ENCODE results near the gene CRB1.

Gene CRB1

GRCh38 chr1:197285526-197286205, 17.6 kb downstream of the CRB1 start:
- ChIA-PET POLR2A (no interaction called here), CTCF (no interaction called here)
- TF ChIP-seq CTBP1 (IDR thresholded peaks at IDR 0.05; ENCODE audit: borderline replicate concordance) (no peak), LEF1 (IDR thresholded peaks at IDR 0.05; ENCODE audit: borderline replicate concordance) (no peak), SUZ12 (IDR thresholded peaks at IDR 0.05) (no peak), L3MBTL2 (conservative IDR thresholded peaks at IDR 0.05) (no peak), TARDBP (IDR thresholded peaks at IDR 0.05) (no peak), FOXM1 (IDR thresholded peaks at IDR 0.05; ENCODE audit: borderline replicate concordance) (no peak), HDGF (IDR thresholded peaks at IDR 0.05; ENCODE audit: borderline replicate concordance) (no peak), ELF4 (IDR thresholded peaks at IDR 0.05) (no peak), SP1 (IDR thresholded peaks at IDR 0.05) (no peak), FOXA1 (IDR thresholded peaks at IDR 0.05) (no peak), FOXK2 (IDR thresholded peaks at IDR 0.05) (no peak), ARNT (IDR thresholded peaks at IDR 0.05) (no peak), BHLHE40 (IDR thresholded peaks at IDR 0.05; ENCODE audit: borderline replicate concordance) (no peak), NFRKB (IDR thresholded peaks at IDR 0.05) (no peak), ZNF384 (IDR thresholded peaks at IDR 0.05) (no peak)
- TF ChIP-seq, protein P1, sequence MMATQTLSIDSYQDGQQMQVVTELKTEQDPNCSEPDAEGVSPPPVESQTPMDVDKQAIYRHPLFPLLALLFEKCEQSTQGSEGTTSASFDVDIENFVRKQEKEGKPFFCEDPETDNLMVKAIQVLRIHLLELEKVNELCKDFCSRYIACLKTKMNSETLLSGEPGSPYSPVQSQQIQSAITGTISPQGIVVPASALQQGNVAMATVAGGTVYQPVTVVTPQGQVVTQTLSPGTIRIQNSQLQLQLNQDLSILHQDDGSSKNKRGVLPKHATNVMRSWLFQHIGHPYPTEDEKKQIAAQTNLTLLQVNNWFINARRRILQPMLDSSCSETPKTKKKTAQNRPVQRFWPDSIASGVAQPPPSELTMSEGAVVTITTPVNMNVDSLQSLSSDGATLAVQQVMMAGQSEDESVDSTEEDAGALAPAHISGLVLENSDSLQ (IDR thresholded peaks at IDR 0.05): no peak
- no peak for DNase-seq (ENCODE audit: extremely low spot score)

DNA sequence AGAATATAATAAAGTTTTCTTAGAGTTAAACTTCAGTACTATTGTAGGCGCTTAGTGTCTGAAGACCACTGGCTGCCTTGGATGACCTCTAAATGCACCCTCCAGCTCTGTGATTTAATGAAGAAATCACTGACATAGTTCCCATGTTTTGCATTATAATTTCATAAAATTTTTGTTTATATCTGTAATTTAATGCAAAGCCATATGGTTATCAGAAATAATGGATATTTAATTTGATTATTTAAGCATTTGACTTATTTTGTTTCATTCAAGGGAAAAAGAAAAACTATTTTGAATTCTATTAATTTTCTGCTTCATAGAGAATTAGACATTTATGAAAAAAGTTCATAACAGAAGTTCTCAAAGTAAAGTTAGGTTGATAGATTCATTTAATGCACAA, 18.6 kb downstream of the CRB1 start:
- CTCF ChIA-PET: no interaction called here
- DNase-seq (ENCODE audit: extremely low spot score): no peak
- no peak for TF ChIP-seq FOXK2 (IDR thresholded peaks at IDR 0.05)
- TF ChIP-seq FOXA1 (IDR thresholded peaks at IDR 0.05): no peak
- TF ChIP-seq NFRKB (IDR thresholded peaks at IDR 0.05): no peak
- TF ChIP-seq BHLHE40 (IDR thresholded peaks at IDR 0.05; ENCODE audit: borderline replicate concordance): no peak
- TF ChIP-seq HDGF (IDR thresholded peaks at IDR 0.05; ENCODE audit: borderline replicate concordance): no peak
- TF ChIP-seq, protein P1 (IDR thresholded peaks at IDR 0.05): no peak
- no peak for TF ChIP-seq LEF1 (IDR thresholded peaks at IDR 0.05; ENCODE audit: borderline replicate concordance)
- no peak for TF ChIP-seq ZNF384 (IDR thresholded peaks at IDR 0.05)
- TF ChIP-seq ELF4 (IDR thresholded peaks at IDR 0.05): no peak
- POLR2A ChIA-PET: no interaction called here

GRCh38 chr1:197287863-197288262, 19.8 kb downstream of the CRB1 start:
- CTCF ChIA-PET: no interaction called here
- no peak for DNase-seq (ENCODE audit: extremely low spot score)
- TF ChIP-seq TARDBP (IDR thresholded peaks at IDR 0.05): no peak
- TF ChIP-seq FOXA1 (IDR thresholded peaks at IDR 0.05): no peak
- TF ChIP-seq FOXK2 (IDR thresholded peaks at IDR 0.05): no peak
- no peak for TF ChIP-seq ELF4 (IDR thresholded peaks at IDR 0.05)
- no peak for TF ChIP-seq SUZ12 (IDR thresholded peaks at IDR 0.05)
- POLR2A ChIA-PET: no interaction called here

DNA sequence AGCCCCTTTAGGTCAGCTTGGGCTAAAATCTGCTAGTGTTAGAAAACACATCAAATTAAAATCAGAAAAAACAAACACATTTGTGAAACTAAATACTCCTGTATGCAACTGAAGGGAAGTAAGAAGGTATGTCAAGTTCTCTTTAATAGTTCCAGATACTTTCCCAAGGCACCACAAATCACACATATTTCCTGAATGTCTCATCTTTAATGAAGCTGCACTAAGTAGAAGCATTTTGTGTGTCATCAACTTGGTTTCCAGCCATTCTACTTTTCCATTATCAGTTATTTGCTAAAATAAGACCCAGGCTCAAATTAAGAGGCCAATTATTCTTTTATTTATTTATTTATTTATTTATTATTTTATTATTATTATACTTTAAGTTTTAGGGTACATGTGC, 34.7 kb downstream of the CRB1 start:
- POLR2A ChIA-PET: no interaction called here
- TF ChIP-seq L3MBTL2 (conservative IDR thresholded peaks at IDR 0.05) (no peak), FOXA1 (IDR thresholded peaks at IDR 0.05) (no peak)
- DNase-seq (ENCODE audit: extremely low spot score): no peak
- CTCF ChIA-PET: no interaction called here

- ChIA-PET CTCF (no interaction called here), POLR2A (no interaction called here)
- TF ChIP-seq SP1 (IDR thresholded peaks at IDR 0.05): no peak
- TF ChIP-seq ARNT (IDR thresholded peaks at IDR 0.05): no peak
- no peak for TF ChIP-seq SUZ12 (IDR thresholded peaks at IDR 0.05)
- TF ChIP-seq, protein P1 (IDR thresholded peaks at IDR 0.05): no peak
- TF ChIP-seq LEF1 (IDR thresholded peaks at IDR 0.05; ENCODE audit: borderline replicate concordance): no peak
- TF ChIP-seq NFRKB (IDR thresholded peaks at IDR 0.05): no peak
- TF ChIP-seq CTBP1 (IDR thresholded peaks at IDR 0.05; ENCODE audit: borderline replicate concordance): no peak
- TF ChIP-seq TARDBP (IDR thresholded peaks at IDR 0.05): no peak
- no peak for TF ChIP-seq FOXA1 (IDR thresholded peaks at IDR 0.05)
- TF ChIP-seq FOXK2 (IDR thresholded peaks at IDR 0.05): no peak
- TF ChIP-seq BHLHE40 (IDR thresholded peaks at IDR 0.05; ENCODE audit: borderline replicate concordance): no peak
- no peak for TF ChIP-seq L3MBTL2 (conservative IDR thresholded peaks at IDR 0.05)
- TF ChIP-seq HDGF (IDR thresholded peaks at IDR 0.05; ENCODE audit: borderline replicate concordance): no peak
- no peak for TF ChIP-seq ELF4 (IDR thresholded peaks at IDR 0.05)
- TF ChIP-seq FOXM1 (IDR thresholded peaks at IDR 0.05; ENCODE audit: borderline replicate concordance): no peak
- no peak for TF ChIP-seq ZNF384 (IDR thresholded peaks at IDR 0.05)
- DNase-seq (ENCODE audit: extremely low spot score): no peak
Observed at GRCh38 chr1:197303463-197303862, 35.4 kb downstream of the CRB1 start.

- CTCF ChIA-PET: no interaction called here
- TF ChIP-seq FOXM1 (IDR thresholded peaks at IDR 0.05; ENCODE audit: borderline replicate concordance) (no peak), TARDBP (IDR thresholded peaks at IDR 0.05) (no peak), L3MBTL2 (conservative IDR thresholded peaks at IDR 0.05) (no peak), HDGF (IDR thresholded peaks at IDR 0.05; ENCODE audit: borderline replicate concordance) (no peak), BHLHE40 (IDR thresholded peaks at IDR 0.05; ENCODE audit: borderline replicate concordance) (no peak), ZNF384 (IDR thresholded peaks at IDR 0.05) (no peak), ARNT (IDR thresholded peaks at IDR 0.05) (no peak), FOXK2 (IDR thresholded peaks at IDR 0.05) (no peak), ELF4 (IDR thresholded peaks at IDR 0.05) (no peak), FOXA1 (IDR thresholded peaks at IDR 0.05) (no peak), SP1 (IDR thresholded peaks at IDR 0.05) (no peak), CTBP1 (IDR thresholded peaks at IDR 0.05; ENCODE audit: borderline replicate concordance) (no peak), LEF1 (IDR thresholded peaks at IDR 0.05; ENCODE audit: borderline replicate concordance) (no peak)
- TF ChIP-seq, protein P1 (IDR thresholded peaks at IDR 0.05): no peak
- no peak for DNase-seq (ENCODE audit: extremely low spot score)
Observed at GRCh38 chr1:197304638-197305200, 36.7 kb downstream of the CRB1 start.

More at GRCh38 chr1:197304638-197305200, 36.7 kb downstream of the CRB1 start:
- POLR2A ChIA-PET: no interaction called here
